Measurements from ENCODE around the gene AMT.
A peak's percentile ranks its signal among the peaks of the same experiment; 100 is the strongest.

The AMT gene

GRCh38 chr3:49428752-49429080 lies 6.4 kb upstream of the AMT start:
- POLR2A ChIA-PET: interaction anchor here (0.5 to 1.4 kb wide), 5 partner anchors 8 to 408 kb away, joined by 3 to 7 read pairs (median 4); partner anchors contain the start of genes RHOA and TCTA

DNA sequence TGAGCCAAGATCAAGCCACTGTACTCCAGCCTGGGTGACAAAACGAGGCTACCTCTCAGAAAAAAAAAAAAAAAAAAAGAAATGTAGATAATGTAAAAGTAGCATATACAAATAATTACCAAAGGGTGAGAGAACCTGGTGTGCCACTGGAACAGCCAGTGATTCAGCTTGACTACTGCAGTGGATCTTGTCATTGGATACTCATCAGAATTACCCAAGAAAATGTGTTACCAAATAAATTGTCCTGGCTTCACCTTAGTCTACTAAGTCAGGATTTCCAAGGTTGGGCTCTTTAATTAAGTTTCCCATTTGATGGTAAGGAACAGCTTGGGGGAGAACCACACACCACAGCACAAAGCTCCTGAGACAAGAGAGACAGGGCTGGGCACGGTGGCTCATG lies 5.3 kb upstream of the AMT start:
- ChIA-PET POLR2A (no interaction called here), CTCF (interaction anchor here (2.6 kb wide), 1 partner anchor 88 kb away, joined by 11 read pairs; the partner anchor contains the start of gene USP4)
- TF ChIP-seq CTCF (IDR thresholded peaks at IDR 0.05; ENCODE audit: insufficient read depth, low read length, missing control alignments): no peak
- H3K4me3 ChIP-seq (ENCODE audit: low read depth, low read length): no peak overlapping the region
- DNase-seq (ENCODE audit: low read depth, low spot score): no peak

More at GRCh38 chr3:49428752-49429080, 6.4 kb upstream of the AMT start:
- peak overlapping the region; percentile 81 for H3K4me3 ChIP-seq (ENCODE audit: low read depth, low read length)
- no peak for DNase-seq (ENCODE audit: low read depth, low spot score)
- TF ChIP-seq CTCF (IDR thresholded peaks at IDR 0.05; ENCODE audit: insufficient read depth, low read length, missing control alignments): no peak
- CTCF ChIA-PET: interaction anchor here (1.0 to 2.6 kb wide), 3 partner anchors 21 to 89 kb away, joined by 3 to 11 read pairs (median 4); partner anchors contain the start of gene USP4

DNA sequence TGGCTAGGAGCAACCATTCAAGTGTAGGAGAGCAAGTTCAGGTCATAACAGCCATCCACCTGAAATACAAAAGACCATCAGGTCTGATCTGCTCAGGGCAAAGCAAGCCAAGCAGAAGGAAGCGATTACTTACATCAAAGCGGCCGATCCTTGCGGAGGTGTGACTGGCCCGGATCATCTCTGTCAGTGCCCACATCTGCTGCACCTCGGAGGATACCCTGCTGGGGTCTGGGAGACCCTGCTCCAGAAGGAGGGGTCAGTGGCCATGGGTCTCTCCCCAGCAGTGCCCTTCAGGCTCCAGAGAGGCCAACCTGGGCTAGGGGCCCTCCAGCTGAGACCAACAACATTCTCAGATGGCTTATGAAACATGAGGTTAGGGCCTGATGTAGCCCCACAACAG lies 2.5 kb upstream of the AMT start:
- no peak for TF ChIP-seq CTCF (IDR thresholded peaks at IDR 0.05; ENCODE audit: insufficient read depth, low read length, missing control alignments)
- DNase-seq (ENCODE audit: low read depth, low spot score): no peak
- no peak overlapping the region for H3K4me3 ChIP-seq (ENCODE audit: low read depth, low read length)
- POLR2A ChIA-PET: interaction anchor here (1.0 kb wide), 1 partner anchor 13 kb away, joined by 3 read pairs; the partner anchor contains the start of genes RHOA and TCTA
- CTCF ChIA-PET: interaction anchor here (1.7 kb wide), 1 partner anchor 24 kb away, joined by 4 read pairs; no protein-coding TSS in a partner anchor

DNA sequence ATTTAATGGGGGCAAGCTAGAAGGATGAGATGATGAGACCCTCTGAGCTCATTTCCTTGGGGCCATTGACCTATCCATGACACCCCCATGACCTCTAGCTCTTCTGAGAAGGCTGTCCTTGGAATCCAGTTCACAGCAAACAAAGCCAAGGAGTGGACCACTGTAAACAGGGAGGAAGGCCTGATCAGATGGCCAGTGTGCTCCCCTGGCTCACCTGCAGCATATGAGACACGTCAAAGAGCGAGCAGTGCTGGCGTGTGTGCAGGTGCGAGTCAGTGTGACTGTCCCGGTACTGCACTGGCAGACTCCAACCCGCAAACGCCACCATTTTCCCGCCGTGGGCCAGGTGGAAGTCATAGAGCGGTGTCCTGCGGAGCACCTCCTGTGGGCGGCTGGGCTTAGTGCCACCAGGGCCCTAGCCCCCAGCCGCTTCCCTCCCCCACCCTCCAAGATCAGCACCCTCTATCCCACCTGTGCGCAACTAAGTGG lies 339 bp downstream of the AMT start:
- ChIA-PET CTCF (interaction anchor here (0.7 to 1.1 kb wide), 2 partner anchors 52 to 82 kb away, joined by 3 to 9 read pairs; partner anchors contain the start of gene USP4), POLR2A (interaction anchor here (0.6 to 1.8 kb wide), 4 partner anchors 9 to 82 kb away, joined by 3 to 16 read pairs (median 6); partner anchors contain the start of genes RHOA, TCTA and USP4)
- H3K4me3 ChIP-seq (ENCODE audit: low read depth, low read length): no peak overlapping the region
- TF ChIP-seq CTCF (IDR thresholded peaks at IDR 0.05; ENCODE audit: insufficient read depth, low read length, missing control alignments): no peak
- DNase-seq (ENCODE audit: low read depth, low spot score): no peak

DNA sequence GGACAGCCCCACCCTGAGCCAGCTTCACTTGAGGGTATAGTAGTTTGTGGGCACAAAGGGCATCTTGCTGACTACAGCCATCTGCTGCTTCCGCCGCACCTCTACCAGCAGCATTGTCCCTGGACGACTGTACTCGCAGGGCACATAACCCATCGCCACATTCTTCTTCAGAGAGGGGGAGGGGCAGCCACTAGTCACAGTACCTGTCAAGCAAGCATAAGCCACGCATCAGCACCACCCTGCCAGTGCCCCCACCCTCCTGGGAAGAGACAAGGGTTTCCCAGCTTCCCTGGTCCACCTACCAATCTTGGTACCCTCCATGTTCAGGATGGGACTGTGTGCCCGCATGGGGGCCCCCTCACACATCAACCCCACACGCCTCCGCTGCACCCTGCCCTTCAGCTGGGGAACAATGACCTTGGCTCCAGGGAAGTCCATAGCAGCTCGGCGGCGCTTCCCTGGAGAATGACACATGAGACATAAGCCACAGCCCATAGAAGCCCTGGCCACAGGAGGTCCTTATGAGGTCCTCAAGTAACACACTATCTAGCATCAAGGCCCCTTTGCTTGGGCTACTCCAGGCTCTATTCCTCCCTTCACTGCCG lies 4.7 kb downstream of the AMT start:
- CTCF ChIA-PET: interaction anchor here (1.0 kb wide), 1 partner anchor 247 kb away, joined by 3 read pairs; no protein-coding TSS in a partner anchor
- no peak for TF ChIP-seq CTCF (IDR thresholded peaks at IDR 0.05; ENCODE audit: insufficient read depth, low read length, missing control alignments)
- no peak overlapping the region for H3K4me3 ChIP-seq (ENCODE audit: low read depth, low read length)
- POLR2A ChIA-PET: interaction anchor here (1.0 kb wide), 1 partner anchor 41 kb away, joined by 3 read pairs; no protein-coding TSS in a partner anchor
- no peak for DNase-seq (ENCODE audit: low read depth, low spot score)

DNA sequence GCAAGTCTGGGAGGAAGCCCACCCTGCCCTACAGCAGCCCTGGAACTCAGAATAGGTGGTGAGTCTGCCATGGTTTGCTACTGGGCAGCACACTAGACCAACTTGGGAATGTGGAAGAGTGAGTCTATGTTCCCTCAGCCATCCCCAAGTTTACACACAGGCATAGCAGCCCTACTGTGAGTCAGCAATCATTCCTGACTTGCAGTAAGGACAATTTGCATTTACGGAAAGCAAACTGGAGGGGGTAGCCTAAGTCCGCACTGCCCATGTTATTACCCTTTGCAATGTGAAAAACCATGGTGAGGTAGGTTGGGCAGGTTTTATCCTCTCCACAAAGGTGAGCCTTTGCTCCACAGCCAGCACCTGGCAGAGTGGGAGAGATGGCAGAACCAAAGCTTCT lies 5.4 kb downstream of the AMT start:
- TF ChIP-seq CTCF (IDR thresholded peaks at IDR 0.05; ENCODE audit: insufficient read depth, low read length, missing control alignments): no peak
- H3K4me3 ChIP-seq (ENCODE audit: low read depth, low read length): no peak overlapping the region
- CTCF ChIA-PET: no interaction called here
- no peak for DNase-seq (ENCODE audit: low read depth, low spot score)
- POLR2A ChIA-PET: interaction anchor here (1.0 to 1.5 kb wide), 2 partner anchors 12 to 42 kb away, joined by 3 to 5 read pairs; partner anchors contain the start of gene NICN1

All from AG04449 (cell line).